GM12875 (cell line): ENCODE results near the gene BCORL1.

Source experiments
- H3K4me3 ChIP-seq: one replicate; pipeline ENCODE4 v1.5.1; 2011; ENCODE audit warnings: low read depth, low read length, control low read depth
- CTCF ChIP-seq: IDR thresholded peaks from 2 replicates; pipeline ENCODE4 v1.5.1; 2011; ENCODE audit warnings: low read depth, mild to moderate bottlenecking, control low read depth, inconsistent platforms, low read length, moderate library complexity, borderline replicate concordance; ENCODE audit not compliant: insufficient read depth

The BCORL1 gene

GRCh38 chrX:129982300-129983251, at the start of gene BCORL1:
Gene BCORL1 (plus strand): TSS chrX:129982635. CDS start chrX:130005232, 22,597 bp downstream.
- no peak for TF ChIP-seq CTCF
- peak within 1 kb of the TSS; percentile 61 for H3K4me3 ChIP-seq

GRCh38 chrX:129932821-129933321, 49.6 kb upstream of the BCORL1 start:
- no peak for TF ChIP-seq CTCF
- no peak overlapping the region for H3K4me3 ChIP-seq

GRCh38 chrX:129933700-129934099, 48.7 kb upstream of the BCORL1 start:
- no peak overlapping the region for H3K4me3 ChIP-seq
- no peak for TF ChIP-seq CTCF

- H3K4me3 ChIP-seq = no peak overlapping the region
- TF ChIP-seq CTCF = no peak
These were observed 48.0 kb upstream of the BCORL1 start for GRCh38 chrX:129934461-129934860.

- TF ChIP-seq CTCF = no peak
- no peak overlapping the region for H3K4me3 ChIP-seq
These were observed 47.5 kb upstream of the BCORL1 start for GRCh38 chrX:129934952-129935351.

- H3K4me3 ChIP-seq = no peak overlapping the region
- no peak for TF ChIP-seq CTCF
These were observed 44.4 kb upstream of the BCORL1 start for GRCh38 chrX:129938081-129938480.

GRCh38 chrX:129939986-129940385, 42.4 kb upstream of the BCORL1 start:
- no peak for TF ChIP-seq CTCF
- H3K4me3 ChIP-seq = no peak overlapping the region
